ENCODE results near the gene DOCK1. TPM values are rescaled to one million over a fixed set of nuclear protein-coding genes. Genes with fewer than 3 reads are reported as not detected.
"Not testable (repeated sequence)": the region's sequence is repeated elsewhere in the genome, so short reads cannot be mapped to it uniquely, and the experiment has no call there.

DOCK1 gene
- total RNA-seq, 1 donor from 2014 or later, result 78.8 TPM

DNA sequence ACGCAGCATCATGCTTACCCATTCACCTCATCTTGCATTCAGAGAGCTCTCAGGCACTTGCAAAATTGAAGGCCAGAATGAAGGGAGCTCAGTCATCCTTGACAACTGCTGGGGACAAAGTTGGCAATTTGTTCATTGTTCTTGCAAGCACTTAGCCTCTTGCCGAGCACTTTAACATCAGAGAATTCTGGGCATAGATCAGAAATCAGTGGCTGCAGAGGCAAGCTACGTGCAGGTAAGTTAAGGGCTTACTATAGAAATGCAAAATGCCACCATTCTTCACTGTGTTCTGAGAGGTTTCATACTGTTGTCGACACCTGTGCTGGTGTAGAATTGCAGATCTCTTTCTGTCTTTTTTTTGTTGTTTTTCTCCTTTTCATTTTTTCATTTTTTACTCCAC, 375.2 kb downstream of the DOCK1 start:
- DNase-seq, result no peak

DNA sequence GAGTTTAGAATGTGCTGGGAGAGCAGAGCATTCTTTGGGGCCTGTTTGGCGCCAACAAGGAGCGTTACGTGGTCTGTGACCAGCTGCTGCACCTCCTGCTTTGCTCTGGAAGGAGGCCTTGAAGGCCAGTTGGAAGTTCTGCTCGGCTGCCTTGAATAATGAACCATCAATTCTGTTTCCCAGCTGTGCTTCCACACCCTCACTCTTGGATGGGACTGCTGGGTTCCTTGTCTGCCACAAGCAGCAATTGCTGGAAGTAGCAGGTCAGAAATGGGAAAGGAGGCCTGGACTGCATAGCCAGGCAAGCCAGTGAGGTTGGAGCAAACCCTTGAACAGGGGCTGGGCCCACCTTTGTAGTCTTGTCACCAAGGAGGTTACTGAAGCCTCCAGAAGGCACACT, 377.8 kb downstream of the DOCK1 start:
- DNase-seq, result no peak

DNA sequence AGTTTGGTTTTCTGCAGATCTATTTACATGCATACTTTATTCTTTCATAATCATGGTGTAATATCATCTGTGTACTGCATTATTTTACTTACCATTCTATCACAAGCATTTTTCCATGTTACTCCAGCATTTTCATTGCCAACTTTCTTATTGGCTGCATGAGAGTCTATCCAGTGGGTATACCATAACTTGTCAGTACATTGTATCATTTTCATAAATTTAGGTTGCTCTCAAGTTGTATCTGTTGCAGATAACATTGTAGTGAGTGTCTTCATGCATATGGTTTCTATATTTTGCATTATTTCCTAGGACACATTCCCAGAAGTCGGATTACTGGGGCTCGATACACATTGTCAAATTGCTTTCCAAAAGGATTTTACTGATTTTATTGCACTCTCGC, 378.3 kb downstream of the DOCK1 start:
- DNase-seq, result no peak

DNA sequence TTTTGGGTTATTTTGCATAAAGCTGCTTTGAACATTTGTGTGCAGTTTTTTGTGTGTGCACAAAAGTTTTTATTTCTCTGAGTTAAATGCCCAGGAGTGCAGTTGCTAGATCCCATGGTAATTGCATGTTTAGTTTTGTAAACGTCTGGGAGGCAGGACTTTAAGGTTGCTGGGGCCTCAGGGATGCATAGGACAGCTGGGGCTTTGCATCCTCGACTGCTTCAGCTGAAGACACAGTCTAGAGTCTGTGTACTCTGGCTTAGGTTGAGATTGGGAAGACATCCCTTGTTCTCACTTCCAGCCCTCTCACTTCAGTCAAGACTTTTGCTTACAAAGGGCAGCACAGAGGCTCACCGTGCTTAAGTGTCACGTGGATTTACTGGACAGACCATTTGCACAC, 385.6 kb downstream of the DOCK1 start:
- DNase-seq, result no peak

DNA sequence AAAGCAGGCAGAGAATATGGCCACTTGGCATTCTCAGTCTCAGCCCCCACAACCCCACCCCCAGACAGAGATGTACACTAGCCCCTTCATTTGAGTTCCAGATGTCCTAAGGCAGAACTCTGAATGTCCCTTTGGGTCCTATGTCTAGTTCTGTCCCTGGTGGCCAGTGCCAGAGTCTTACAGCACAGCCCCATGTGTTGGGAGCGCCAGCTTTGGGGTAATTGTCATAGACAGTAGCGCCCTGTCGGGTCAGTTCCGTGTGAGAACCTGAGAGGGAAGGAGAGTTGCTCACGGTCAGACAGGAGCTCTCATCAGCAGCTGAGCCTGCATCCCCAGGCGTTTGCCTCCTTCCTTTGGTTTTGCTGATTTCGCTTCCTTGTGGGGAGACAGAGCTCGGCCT, 386.1 kb downstream of the DOCK1 start:
- DNase-seq, result no peak

DNA sequence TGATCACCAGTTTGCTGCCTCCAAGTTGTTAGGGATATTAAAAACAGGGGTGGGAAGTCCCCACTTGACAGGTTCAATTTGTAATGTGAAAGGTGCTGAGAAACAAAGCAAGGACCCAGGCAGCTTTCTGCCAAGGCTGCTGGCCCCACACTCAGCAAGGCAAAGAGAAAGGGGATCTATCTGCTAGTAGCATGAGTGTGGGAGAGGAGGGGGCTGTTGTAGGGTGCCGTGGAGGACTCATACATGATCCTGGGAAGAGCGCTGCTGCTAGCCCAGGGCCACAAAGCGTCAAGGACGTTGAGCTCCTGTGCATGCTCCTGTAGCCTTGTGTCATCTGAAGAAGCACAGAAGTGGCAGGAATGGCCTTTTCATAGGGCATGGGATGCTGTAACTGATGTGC, 387.7 kb downstream of the DOCK1 start:
- no peak for DNase-seq

DNA sequence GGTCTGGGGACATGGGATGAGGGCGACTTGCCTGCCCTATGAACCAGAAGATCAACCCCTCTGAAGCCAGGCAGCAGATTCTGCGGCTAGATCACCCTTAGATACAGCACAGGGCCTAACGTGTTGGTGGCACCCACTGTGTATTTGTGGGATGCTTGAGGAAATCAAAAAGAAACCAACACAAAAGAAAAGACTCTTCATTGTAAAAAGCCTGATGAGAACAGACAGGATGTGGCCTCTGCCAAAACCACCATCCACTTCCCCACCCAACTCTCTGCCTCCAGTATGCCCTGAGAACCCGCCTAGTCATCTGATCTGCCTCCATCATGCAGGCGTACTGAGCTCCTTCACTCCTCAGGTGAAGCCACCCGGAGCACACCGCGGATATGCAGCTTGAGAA, 388.4 kb downstream of the DOCK1 start:
- DNase-seq, result no peak

DNA sequence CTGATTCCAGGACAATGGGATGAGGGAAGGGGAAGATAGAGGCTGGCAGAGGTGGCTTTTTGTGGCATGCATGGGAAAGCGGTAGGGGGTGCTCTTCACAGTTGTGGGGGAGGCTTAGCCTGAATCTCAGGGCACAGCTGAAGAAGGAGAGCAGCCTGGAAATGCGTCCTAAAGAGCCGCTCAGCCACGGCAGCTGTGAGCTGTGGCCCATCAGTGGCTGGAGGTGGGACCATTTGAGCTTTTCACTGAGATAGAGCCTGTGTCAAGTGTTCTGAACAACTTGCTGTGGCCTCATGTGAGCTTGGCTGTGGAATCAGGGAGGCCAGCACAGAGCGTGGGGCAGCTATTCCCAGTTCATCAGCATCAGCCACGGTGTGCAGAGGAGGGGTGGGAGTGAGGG, 391.5 kb downstream of the DOCK1 start:
- no peak for DNase-seq

DNA sequence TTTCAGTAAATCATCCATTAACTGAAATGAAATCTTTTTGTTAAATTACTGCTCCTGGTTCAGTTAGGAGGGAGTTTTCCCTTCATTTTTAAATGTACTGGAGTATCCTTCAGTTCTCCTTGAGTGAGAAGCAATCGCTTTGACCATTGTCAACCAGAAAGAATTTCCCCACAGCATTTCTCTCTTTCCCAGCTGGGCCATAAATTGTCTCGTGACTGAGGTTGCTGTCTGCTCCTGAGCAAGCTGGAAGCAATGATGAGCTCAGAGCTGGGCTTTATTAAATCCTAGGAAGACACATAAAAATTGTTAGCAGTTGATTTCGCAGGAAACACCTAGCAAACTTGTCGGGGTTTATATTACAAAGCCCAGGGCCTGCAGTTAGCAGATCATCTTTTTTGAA, 393.2 kb downstream of the DOCK1 start:
- DNase-seq, result no peak

DNA sequence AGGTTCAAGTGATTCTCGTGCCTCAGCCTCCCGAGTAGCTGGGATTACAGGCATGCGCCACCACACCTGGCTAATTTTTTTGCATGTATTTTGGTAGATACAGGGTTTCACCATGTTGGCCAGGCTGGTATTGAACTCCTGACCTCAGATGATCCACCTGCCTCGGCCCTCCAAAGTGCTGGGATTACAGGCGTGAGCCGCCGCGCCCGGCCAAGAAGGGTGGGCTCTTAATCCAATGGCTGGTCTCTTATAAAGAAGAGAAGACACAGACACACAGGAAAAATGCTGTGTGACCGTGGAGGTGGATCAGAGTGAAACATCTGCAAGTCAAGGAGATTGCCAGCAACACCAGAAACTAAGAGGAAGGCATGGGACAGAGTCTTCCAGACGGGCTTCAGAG, 394.0 kb downstream of the DOCK1 start:
- not testable (repeated sequence) for DNase-seq

DNA sequence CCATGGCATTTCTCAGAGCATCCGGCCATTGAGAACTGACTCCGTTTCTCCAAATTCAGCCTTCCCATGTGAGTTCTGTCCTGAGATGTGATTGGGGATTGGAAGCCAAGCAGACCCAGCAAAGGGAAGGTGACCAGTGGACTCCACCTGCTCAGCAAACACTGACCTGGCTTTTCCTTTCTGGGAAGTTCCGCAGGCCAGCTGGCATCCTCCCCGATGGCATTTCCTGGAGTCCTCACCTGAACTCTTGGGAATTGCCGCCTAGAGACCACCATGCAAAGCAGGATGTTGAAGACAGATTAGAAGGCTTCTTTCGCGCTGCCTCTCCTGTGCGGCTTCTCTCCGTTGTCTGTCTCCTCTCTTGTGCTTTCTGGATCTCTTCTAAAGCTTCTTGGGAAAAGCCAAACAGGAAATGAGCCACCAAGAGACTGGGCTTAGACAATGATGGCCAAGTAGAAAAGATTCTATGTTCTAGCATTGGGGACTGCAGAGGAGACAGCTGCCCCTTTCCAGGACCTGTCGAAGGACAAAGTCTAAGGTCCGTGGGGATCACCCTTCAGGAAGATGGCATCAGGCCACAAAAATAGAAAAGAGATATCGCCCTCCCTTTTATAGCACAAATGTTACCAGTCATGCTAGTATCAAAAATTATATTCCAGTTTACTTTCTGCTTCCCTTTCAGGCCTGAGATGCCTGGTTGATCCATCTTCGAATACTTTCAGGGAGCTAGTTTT, 394.9 kb downstream of the DOCK1 start:
- DNase-seq, result no peak

DNA sequence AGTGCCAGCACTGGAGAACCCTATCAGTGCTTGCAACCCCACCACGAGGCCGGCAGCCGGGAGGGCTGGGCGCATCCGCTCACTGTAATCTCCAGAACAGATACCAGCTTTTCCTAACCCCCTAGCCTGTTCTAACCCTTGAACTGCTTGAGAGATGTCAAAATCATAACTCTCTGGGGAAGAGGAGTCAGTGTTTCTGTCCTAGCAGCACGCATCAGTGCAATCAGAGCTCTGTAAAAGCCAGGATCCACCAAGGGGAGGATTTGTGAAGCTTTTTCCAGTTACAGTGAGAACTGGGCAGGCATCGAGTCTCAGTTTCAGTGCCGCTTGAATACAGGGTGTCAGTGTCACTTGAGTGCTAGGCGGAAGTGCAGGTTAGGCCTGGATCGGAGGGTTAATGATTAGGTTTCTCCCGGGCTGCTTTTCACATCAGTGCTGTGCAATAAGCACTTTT, 395.7 kb downstream of the DOCK1 start:
- no peak for DNase-seq

DNA sequence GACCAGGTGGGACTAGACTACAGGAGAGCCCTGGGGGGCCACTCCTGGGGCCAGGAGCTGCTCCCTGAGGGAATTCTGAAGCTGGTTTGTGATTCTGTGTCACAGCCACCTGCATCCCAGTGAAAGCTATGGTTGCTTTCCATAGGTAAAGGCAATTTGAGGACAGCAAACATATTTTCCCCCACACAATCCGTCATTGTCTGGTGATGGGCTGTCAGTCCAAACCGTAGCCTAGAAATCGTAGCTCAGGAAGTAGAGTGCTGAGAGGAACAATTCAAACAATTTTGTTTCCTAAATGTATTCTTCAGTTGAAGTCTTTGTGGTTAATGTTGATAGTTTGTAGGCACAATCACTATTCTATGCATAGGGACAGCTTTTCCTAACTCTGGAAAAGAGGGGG, 397.1 kb downstream of the DOCK1 start:
- no peak for DNase-seq

DNA sequence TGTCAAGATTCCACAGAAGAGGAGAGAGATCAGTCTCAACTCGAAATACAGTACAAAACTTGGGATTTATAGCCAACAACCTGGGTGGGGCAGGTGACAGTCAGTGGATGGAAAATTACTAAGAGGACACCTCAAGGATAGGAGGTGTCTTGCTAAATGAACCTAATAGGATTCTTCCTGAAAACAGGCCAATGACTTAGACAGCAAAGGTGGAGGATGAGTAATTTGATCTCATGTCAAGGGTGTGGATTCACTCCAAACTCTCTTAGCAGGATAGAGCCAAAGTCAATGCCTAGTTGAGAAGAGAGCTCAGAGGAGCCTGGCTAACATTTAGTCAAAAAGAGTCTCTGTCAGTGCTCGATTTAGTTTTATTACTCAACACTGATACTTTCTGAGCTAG, 397.9 kb downstream of the DOCK1 start:
- DNase-seq, result no peak

DNA sequence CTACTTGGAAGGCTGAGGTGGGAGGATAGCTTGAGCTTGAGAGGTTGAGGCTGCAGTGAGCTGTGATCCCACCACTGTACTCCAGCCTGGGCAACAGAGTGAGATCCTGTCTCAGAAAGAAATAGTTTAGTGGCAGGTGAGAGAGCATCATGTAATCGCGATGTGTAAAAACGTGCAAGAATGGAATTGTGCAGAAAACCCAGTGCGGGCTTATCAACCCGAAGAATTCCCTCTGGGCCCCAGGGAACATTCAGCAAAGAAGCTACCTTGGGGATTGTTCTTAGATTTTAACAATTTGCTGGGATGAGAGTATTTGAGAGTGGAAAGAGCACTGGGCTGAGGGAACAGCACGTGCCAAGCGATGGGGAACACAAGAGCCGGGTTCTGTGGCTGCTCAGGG, 398.5 kb downstream of the DOCK1 start:
- no peak for DNase-seq

DNA sequence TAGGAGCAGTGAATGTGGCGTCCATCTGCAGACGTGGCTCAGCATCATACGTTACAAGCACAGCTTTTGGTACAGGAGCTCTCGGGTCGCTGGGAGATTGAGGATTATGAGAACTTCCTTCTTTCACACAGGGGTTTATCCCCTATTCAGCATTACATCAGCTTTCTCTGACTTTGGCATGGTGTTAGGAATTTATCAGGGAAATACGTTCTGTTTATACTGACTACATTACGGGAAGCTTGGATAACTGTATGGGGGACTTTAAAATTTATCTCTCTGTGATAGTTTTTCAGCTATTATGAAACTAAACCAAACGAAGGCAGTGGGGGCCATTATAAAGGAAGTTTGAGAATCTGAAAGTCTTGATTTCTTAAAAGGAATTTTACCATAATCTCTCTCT, 401.3 kb downstream of the DOCK1 start:
- DNase-seq, result no peak

DNA sequence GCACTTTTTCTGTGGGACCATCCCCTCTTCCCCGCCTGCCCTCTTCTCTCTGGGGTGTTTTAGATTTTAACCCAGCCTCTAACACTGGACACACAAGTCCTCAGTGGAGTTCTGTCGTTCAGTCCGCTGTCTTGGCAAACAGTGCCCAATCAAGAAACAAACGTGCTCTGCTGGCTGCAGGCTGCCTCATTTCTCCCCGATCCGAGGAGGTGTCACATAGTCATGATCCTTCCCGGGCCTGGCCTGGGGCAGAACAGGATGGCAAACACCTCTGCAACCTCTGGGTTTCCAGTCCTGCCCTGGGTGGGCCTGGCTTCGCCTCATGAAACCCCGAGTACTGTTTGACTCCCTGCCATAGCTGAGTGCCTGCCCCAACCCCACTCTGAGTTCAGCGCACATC, 402.1 kb downstream of the DOCK1 start:
- no peak for DNase-seq

DNA sequence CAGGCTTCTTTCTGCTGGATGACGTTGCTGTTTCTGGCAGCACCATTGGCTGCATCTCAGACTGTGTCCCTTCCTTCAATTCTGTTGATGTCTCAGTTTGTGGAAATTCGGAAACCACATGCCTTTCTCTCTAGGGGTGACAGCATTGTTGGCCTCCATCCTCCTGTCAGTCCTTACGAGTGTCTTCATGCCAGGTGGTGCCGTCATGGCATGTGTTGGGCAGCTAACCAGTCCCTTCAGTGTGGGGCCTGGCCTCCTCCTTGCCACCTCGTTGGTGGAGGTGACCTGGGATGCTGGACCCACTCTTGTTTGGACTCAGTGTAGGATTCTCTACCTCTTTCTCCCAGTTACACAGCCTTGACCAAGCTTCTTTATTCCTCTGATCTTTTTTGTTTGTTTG, 402.8 kb downstream of the DOCK1 start:
- DNase-seq, result no peak

DNA sequence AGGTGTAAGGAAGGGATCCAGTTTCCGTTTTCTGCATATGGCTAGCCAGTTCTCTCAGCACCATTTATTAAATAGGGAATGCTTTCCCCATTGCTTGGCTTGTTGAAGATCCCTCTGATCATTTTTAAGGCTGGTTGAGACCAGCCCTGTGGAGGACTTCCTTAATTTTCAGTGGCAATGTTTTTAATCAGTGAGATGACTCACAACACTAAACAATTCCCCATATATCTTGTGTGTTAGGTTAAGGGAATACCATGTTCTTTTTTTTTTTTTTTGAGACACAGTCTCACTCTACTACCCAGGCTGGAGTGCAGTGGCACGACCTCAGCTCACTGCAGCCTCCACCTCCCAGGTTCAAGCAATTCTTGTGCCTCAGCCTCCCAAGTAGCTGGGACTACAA, 404.4 kb downstream of the DOCK1 start:
- not testable (repeated sequence) for DNase-seq

DNA sequence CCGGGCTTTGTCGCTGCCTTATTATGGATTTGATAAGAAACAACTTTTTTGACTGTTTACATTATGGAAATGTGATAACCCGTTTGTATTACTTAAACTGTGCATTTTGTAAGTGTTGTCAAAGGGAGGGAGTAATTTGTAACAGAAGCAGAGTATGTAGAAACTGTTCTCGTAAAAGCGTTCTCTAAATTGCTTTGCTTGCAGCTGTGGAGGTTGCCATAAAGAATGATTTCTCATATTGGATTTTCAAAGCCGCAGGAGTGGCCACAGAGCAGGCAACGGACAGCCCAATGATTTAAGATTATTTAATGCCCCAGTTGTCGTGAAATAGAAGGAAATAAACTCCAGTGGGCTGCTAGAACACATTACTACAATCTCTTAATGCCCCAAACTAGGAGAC, 405.2 kb downstream of the DOCK1 start:
- DNase-seq, result no peak

DNA sequence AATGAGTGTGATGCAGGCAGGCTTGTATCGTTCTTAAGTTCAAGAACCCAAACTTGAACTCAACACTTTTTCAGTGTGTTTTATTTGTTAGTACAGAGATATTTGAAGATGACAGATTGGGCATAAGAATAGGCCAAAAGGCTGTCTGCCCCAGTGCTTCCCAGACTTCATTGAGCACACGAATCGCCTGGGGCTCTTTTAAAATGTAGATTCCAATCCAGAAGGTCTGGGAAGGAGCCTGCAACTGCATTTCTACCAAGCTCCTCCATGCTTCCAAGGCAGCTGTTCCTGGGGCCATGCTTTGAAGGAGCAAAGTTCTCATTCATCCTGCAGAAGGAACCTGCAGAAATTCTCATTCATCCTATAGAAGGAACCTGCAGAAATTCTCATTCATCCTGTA, 405.7 kb downstream of the DOCK1 start:
- no peak for DNase-seq

DNA sequence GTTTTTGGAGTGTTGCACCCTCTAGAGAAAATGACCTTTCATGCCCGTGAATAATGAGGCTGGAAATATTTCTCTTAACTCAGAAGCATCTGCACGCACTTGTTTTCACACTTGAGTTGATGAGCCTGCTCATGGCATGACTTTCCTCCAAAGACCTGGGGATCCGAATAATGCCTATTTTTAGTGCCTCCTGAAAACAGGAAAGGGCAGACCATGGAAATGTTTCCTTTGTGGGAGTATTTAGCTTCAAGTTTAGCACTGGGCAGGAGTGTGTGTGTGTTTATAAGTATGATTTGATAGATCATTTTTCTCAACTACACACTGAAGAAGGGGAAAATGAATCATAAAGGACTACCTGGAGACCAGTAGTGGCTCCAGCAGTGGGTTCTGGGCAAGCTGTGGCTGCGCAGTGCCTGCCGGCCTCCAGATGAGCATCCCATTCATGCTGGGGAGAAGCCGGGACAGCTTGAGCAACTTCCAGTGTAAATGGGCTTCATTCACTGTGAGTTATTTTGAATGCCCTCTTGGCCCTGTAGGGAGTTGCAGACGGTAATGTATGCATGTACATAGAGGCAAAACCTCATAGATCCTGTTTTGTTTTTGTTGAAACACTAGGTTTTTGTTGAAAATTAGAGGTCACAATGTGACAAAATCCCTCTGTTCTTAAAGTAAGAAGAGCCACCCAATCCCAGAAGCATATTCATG, 408.9 kb downstream of the DOCK1 start:
- no peak for DNase-seq

DNA sequence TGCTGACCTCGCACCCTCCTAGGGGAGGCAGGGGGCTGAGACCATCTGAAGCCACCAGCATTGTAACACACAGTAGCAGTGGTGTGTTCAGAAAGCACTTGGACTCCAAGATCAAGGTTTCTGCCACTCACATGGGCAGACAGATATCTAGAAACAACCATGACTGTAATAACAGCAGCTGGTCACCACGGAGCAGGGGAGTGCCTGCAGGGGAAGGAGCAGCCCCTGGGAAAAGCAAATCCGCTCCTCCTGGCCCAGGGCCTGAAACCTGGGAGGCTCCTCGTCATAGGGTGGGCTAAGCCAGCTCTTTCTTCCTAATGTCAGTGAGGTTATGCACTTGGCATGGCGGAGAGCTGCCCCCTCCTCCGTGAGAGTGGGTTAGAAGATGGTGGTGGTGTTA, 409.6 kb downstream of the DOCK1 start:
- no peak for DNase-seq

DNA sequence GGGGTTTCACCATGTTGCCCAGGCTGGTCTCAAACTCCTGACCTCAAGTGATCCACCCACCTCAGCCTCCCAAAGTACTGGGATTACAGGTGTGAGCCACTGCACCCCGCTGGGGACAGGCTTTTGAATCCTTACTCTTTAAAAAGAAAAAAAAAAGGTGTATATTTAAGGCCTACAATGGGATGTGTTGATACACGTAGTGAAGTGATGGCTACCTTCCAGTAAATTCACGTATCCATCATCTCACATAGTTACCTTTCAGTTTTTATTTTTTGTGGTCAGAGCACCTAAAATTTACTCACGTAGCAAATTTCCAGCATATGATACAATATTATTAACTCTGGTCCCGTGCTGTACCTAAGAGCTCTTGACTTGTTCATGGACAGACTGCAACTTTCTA, 410.7 kb downstream of the DOCK1 start:
- no peak for DNase-seq

Data from tongue (tissue), 2 donors.